Chondrocyte (in vitro differentiated cells): ENCODE results near the gene TFPI. TPM values are rescaled to one million over a fixed set of nuclear protein-coding genes. Genes with fewer than 3 reads are reported as not detected.
A peak's percentile ranks its signal among the peaks of the same experiment; 100 is the strongest.

Source experiments
- DNase-seq: peaks from one replicate; pipeline ENCODE4 v3.0.0; 2021; ENCODE audit warnings: mixed read lengths, low spot score
- H3K27ac Mint-ChIP-seq: one replicate; pipeline ENCODE4 v1.8.0; 2021; ENCODE audit warnings: mild to moderate bottlenecking, moderate library complexity, mixed read lengths; ENCODE audit not compliant: unreplicated experiment
- H3K27me3 Mint-ChIP-seq: 2 replicates; pipeline ENCODE4 v1.8.0; 2021; ENCODE audit warnings: low read depth, mixed read lengths
- H3K36me3 Mint-ChIP-seq: 2 replicates; pipeline ENCODE4 v1.8.0; 2021; ENCODE audit warnings: low read depth, mixed read lengths
- H3K4me1 Mint-ChIP-seq: 2 replicates; pipeline ENCODE4 v1.8.0; 2021; ENCODE audit warnings: low read depth, mild to moderate bottlenecking, mixed read lengths
- H3K4me3 Mint-ChIP-seq: one replicate; pipeline ENCODE4 v1.8.0; 2021; ENCODE audit warnings: mild to moderate bottlenecking, moderate library complexity, mixed read lengths; ENCODE audit not compliant: unreplicated experiment
- H3K9me3 Mint-ChIP-seq: 2 replicates; pipeline ENCODE4 v1.8.0; 2021; ENCODE audit warnings: low read depth, mixed read lengths
- total RNA-seq: library from RNA; stranded (reverse); gene quantifications from 3 replicates; pipeline ENCODE4 v1.2.1, GENCODE V29; 2021
- TF ChIP-seq, protein P1 (sequence below): fragments of 200-600 bp; sonication (generic); IDR thresholded peaks from 2 replicates; pipeline ENCODE4 v1.5.0; 2021; ENCODE audit warnings: antibody characterized with exemption, mild to moderate bottlenecking, moderate library complexity

Gene TFPI
- total RNA-seq, 1 donor from 2014 or later: 161 TPM

DNA sequence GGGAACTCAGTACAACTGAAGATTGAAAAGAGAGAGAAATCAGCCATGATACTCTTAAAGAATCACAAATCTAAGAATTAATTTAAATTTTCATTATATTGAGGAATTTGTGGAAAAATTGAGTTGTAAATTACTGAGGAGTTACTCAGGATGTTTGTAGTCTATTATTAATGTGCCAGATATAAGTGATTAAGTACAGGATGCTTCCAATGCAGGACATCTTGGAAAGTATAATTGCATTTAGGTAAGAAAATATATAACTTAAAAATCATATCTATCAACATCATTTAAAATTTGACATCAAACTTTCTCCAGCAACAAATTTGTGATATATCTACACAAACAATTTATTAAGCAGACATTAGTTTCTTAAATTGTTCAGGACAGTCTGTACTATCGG lies 107.5 kb downstream of the TFPI start:
- Mint-ChIP-seq H3K4me3 (peak overlapping the region; percentile 76), H3K9me3 (no peaks in the 10 kb centered on the region), H3K4me1 (peaks cover 18% of the 10 kb centered on the region), H3K36me3 (no peaks in the 10 kb centered on the region), H3K27ac (no peak overlapping the region), H3K27me3 (no peaks in the 10 kb centered on the region)
- TF ChIP-seq, protein P1, sequence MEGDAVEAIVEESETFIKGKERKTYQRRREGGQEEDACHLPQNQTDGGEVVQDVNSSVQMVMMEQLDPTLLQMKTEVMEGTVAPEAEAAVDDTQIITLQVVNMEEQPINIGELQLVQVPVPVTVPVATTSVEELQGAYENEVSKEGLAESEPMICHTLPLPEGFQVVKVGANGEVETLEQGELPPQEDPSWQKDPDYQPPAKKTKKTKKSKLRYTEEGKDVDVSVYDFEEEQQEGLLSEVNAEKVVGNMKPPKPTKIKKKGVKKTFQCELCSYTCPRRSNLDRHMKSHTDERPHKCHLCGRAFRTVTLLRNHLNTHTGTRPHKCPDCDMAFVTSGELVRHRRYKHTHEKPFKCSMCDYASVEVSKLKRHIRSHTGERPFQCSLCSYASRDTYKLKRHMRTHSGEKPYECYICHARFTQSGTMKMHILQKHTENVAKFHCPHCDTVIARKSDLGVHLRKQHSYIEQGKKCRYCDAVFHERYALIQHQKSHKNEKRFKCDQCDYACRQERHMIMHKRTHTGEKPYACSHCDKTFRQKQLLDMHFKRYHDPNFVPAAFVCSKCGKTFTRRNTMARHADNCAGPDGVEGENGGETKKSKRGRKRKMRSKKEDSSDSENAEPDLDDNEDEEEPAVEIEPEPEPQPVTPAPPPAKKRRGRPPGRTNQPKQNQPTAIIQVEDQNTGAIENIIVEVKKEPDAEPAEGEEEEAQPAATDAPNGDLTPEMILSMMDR: no peak
- DNase-seq: no peak

- DNase-seq: no peak
- H3K27me3 Mint-ChIP-seq: no peaks in the 10 kb centered on the region
- H3K9me3 Mint-ChIP-seq: no peaks in the 10 kb centered on the region
- TF ChIP-seq, protein P1: no peak
- peaks cover 1% of the 10 kb centered on the region for H3K36me3 Mint-ChIP-seq
- H3K4me1 Mint-ChIP-seq: peaks cover 23% of the 10 kb centered on the region
- no peak overlapping the region for H3K27ac Mint-ChIP-seq
- H3K4me3 Mint-ChIP-seq: no peak overlapping the region
Observed at GRCh38 chr2:187445051-187445450, 109.2 kb downstream of the TFPI start.

GRCh38 chr2:187442778-187443177 lies 111.5 kb downstream of the TFPI start:
- no peak overlapping the region for H3K4me3 Mint-ChIP-seq
- TF ChIP-seq, protein P1: no peak
- no peaks in the 10 kb centered on the region for H3K27me3 Mint-ChIP-seq
- no peak overlapping the region for H3K27ac Mint-ChIP-seq
- DNase-seq: no peak
- H3K9me3 Mint-ChIP-seq: no peaks in the 10 kb centered on the region
- peaks cover 33% of the 10 kb centered on the region for H3K4me1 Mint-ChIP-seq
- H3K36me3 Mint-ChIP-seq: peaks cover 6% of the 10 kb centered on the region

- H3K4me3 Mint-ChIP-seq: no peak overlapping the region
- TF ChIP-seq, protein P1: peak; percentile 78
- no peaks in the 10 kb centered on the region for H3K27me3 Mint-ChIP-seq
- no peaks in the 10 kb centered on the region for H3K9me3 Mint-ChIP-seq
- H3K36me3 Mint-ChIP-seq: peaks cover 6% of the 10 kb centered on the region
- peaks cover 34% of the 10 kb centered on the region for H3K4me1 Mint-ChIP-seq
- DNase-seq: no peak
- no peak overlapping the region for H3K27ac Mint-ChIP-seq
Observed at GRCh38 chr2:187442378-187442777, 111.9 kb downstream of the TFPI start.

DNA sequence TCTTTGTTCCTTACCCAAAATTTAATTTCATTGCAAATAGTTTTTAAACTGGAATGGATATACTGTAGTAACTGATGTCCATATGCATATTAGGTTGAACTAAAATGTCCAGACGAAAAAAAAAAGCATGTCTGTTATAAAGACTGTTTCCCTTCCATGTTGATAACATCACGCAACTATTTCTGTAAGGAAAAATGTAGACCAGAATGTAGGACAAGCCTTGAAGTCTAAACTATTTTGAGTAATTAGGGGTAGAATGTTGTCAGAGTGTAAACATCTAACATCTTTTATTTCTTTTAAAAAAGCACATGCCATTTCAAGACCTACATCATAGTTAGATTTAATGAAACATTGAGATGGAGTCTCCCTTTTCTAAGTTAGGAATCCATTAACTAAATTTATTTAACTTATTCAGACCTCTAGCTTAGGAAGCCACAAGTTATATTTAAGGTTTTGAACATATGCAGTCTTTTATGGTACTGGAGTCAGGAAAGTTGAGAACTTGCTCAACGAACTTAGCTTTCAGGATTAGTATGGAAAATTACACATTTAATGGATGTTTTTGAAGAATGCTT lies 114.0 kb downstream of the TFPI start:
- peaks cover 45% of the 10 kb centered on the region for H3K4me1 Mint-ChIP-seq
- no peaks in the 10 kb centered on the region for H3K27me3 Mint-ChIP-seq
- TF ChIP-seq, protein P1: no peak
- H3K27ac Mint-ChIP-seq: no peak overlapping the region
- DNase-seq: no peak
- H3K9me3 Mint-ChIP-seq: no peaks in the 10 kb centered on the region
- H3K4me3 Mint-ChIP-seq: no peak overlapping the region
- peaks cover 7% of the 10 kb centered on the region for H3K36me3 Mint-ChIP-seq
